Activated naive CD8-positive, alpha-beta T cell treated with anti-CD3 and anti-CD28 coated beads, Interleukin-2, amount 10 ng/mL, durations not matched to agents 7 days and 5 days (primary cell): ENCODE measurements around the gene OSM. TPM values are rescaled to one million over a fixed set of nuclear protein-coding genes. Genes with fewer than 3 reads are reported as not detected.

Experiments used
- ATAC-seq: fragments of 150-1000 bp; cut with Tn5 transposase; one replicate; pipeline ENCODE4 v1.10.0; 2021; ENCODE audit warnings: low read depth, moderate library complexity
- POLR2A ChIA-PET: fragments of 350-600 bp; sonication (Branson Sonifier 250); formaldehyde crosslinking; loops from one replicate; lab custom pipeline; 2021; ENCODE audit warnings: antibody characterized with exemption; lab: Charles Lee
- DNase-seq: peaks from one replicate; pipeline ENCODE4 v3.0.0; 2021
- H3K27ac Mint-ChIP-seq: one replicate; pipeline ENCODE4 v1.8.0; 2022; ENCODE audit warnings: mild to moderate bottlenecking, mixed read lengths
- H3K27me3 Mint-ChIP-seq: one replicate; pipeline ENCODE4 v1.8.0; 2022; ENCODE audit warnings: mild to moderate bottlenecking, moderate library complexity, mixed read lengths
- H3K36me3 Mint-ChIP-seq: one replicate; pipeline ENCODE4 v1.8.0; 2021; ENCODE audit warnings: mild to moderate bottlenecking, mixed read lengths
- H3K4me1 Mint-ChIP-seq: one replicate; pipeline ENCODE4 v1.8.0; 2021; ENCODE audit warnings: mixed read lengths
- H3K4me3 Mint-ChIP-seq: one replicate; pipeline ENCODE4 v1.8.0; 2022; ENCODE audit warnings: mild to moderate bottlenecking, moderate library complexity, mixed read lengths
- H3K9me3 Mint-ChIP-seq: one replicate; pipeline ENCODE4 v1.8.0; 2021; ENCODE audit warnings: mixed read lengths
- total RNA-seq, 2 experiments: library from RNA; stranded (reverse); gene quantifications; one replicate each; pipeline ENCODE4 v1.2.3, GENCODE V29; 2021

Gene OSM
- total RNA-seq, 2 experiments from 2014 or later: 125 to 142 TPM

- Mint-ChIP-seq H3K4me3 (peak overlapping the region; percentile 84), H3K4me1 (peaks cover 39% of the 10 kb centered on the region)
- POLR2A ChIA-PET: interaction anchor here (1.1 to 7.7 kb wide), 11 partner anchors 11 to 180 kb away, joined by 3 to 110 read pairs (median 14); partner anchors contain the start of genes CCDC157, RNF215, SF3A1 and TBC1D10A
These were observed 21.2 kb upstream of the OSM start for GRCh38 chr22:30287648-30288418.

GRCh38 chr22:30286813-30287647 lies 20.4 kb upstream of the OSM start:
- peak overlapping the region; percentile 75 for H3K27ac Mint-ChIP-seq
- ATAC-seq: no peak
- peak; percentile 94 for DNase-seq
- peaks cover 11% of the 10 kb centered on the region for H3K36me3 Mint-ChIP-seq
- H3K27me3 Mint-ChIP-seq: no peaks in the 10 kb centered on the region
- POLR2A ChIA-PET: interaction anchor here (1.1 to 7.7 kb wide), 9 partner anchors 18 to 102 kb away, joined by 3 to 110 read pairs (median 14); partner anchors contain the start of genes CCDC157, RNF215, SF3A1 and TBC1D10A
- H3K4me1 Mint-ChIP-seq: peaks cover 46% of the 10 kb centered on the region
- no peaks in the 10 kb centered on the region for H3K9me3 Mint-ChIP-seq
- peak overlapping the region; percentile 84 for H3K4me3 Mint-ChIP-seq

More at GRCh38 chr22:30287648-30288418, 21.2 kb upstream of the OSM start:
- peak; percentile 87 for DNase-seq
- Mint-ChIP-seq H3K27ac (peak overlapping the region; percentile 61), H3K9me3 (no peaks in the 10 kb centered on the region), H3K27me3 (no peaks in the 10 kb centered on the region), H3K36me3 (peaks cover 11% of the 10 kb centered on the region)
- peak; percentile 21 for ATAC-seq

- Mint-ChIP-seq H3K27ac (peak overlapping the region; percentile 75), H3K9me3 (no peaks in the 10 kb centered on the region), H3K4me1 (peaks cover 45% of the 10 kb centered on the region), H3K36me3 (peaks cover 13% of the 10 kb centered on the region), H3K27me3 (no peaks in the 10 kb centered on the region), H3K4me3 (no peak overlapping the region)
- DNase-seq: no peak
- ATAC-seq: no peak
- POLR2A ChIA-PET: interaction anchor here (0.5 to 3.6 kb wide), 4 partner anchors 18 to 58 kb away, joined by 3 to 14 read pairs (median 7); no protein-coding TSS in a partner anchor
These were observed 19.7 kb upstream of the OSM start for GRCh38 chr22:30286331-30286730.

- Mint-ChIP-seq H3K4me1 (peaks cover 45% of the 10 kb centered on the region), H3K4me3 (no peak overlapping the region), H3K27me3 (no peaks in the 10 kb centered on the region), H3K36me3 (peaks cover 13% of the 10 kb centered on the region), H3K27ac (no peak overlapping the region), H3K9me3 (no peaks in the 10 kb centered on the region)
- ATAC-seq: no peak
- peak; percentile 33 for DNase-seq
- POLR2A ChIA-PET: interaction anchor here (0.5 to 2.6 kb wide), 3 partner anchors 23 to 57 kb away, joined by 3 to 9 read pairs (median 5); no protein-coding TSS in a partner anchor
These were observed 19.2 kb upstream of the OSM start for GRCh38 chr22:30285846-30286200.

- Mint-ChIP-seq H3K27me3 (no peaks in the 10 kb centered on the region), H3K4me1 (peaks cover 42% of the 10 kb centered on the region), H3K9me3 (no peaks in the 10 kb centered on the region), H3K36me3 (peaks cover 13% of the 10 kb centered on the region), H3K4me3 (no peak overlapping the region), H3K27ac (peak overlapping the region; percentile 81)
- DNase-seq (peak; percentile 34), ATAC-seq (no peak)
- POLR2A ChIA-PET: interaction anchor here (1.4 to 2.6 kb wide), 4 partner anchors 17 to 178 kb away, joined by 3 to 9 read pairs (median 6); no protein-coding TSS in a partner anchor
These were observed 18.7 kb upstream of the OSM start for GRCh38 chr22:30285176-30285845.

- peak overlapping the region; percentile 66 for H3K4me3 Mint-ChIP-seq
- POLR2A ChIA-PET: interaction anchor here (1.4 to 2.6 kb wide), 4 partner anchors 16 to 177 kb away, joined by 3 to 9 read pairs (median 6); no protein-coding TSS in a partner anchor
- H3K27me3 Mint-ChIP-seq: no peaks in the 10 kb centered on the region
- peaks cover 14% of the 10 kb centered on the region for H3K36me3 Mint-ChIP-seq
- ATAC-seq (no peak), DNase-seq (no peak)
- H3K27ac Mint-ChIP-seq: peak overlapping the region; percentile 81
- no peaks in the 10 kb centered on the region for H3K9me3 Mint-ChIP-seq
- H3K4me1 Mint-ChIP-seq: peaks cover 39% of the 10 kb centered on the region
These were observed 18.0 kb upstream of the OSM start for GRCh38 chr22:30284666-30285065.

- Mint-ChIP-seq H3K4me3 (peak overlapping the region; percentile 66), H3K9me3 (no peaks in the 10 kb centered on the region), H3K4me1 (peaks cover 39% of the 10 kb centered on the region), H3K27ac (peak overlapping the region; percentile 81), H3K27me3 (no peaks in the 10 kb centered on the region), H3K36me3 (peaks cover 15% of the 10 kb centered on the region)
- DNase-seq (peak; percentile 39), ATAC-seq (no peak)
- POLR2A ChIA-PET: interaction anchor here (0.8 to 2.6 kb wide), 8 partner anchors 16 to 176 kb away, joined by 3 to 13 read pairs (median 6); no protein-coding TSS in a partner anchor
These were observed 17.5 kb upstream of the OSM start for GRCh38 chr22:30284172-30284571.

- ATAC-seq (no peak), DNase-seq (peak; percentile 34)
- Mint-ChIP-seq H3K27me3 (no peaks in the 10 kb centered on the region), H3K36me3 (peaks cover 18% of the 10 kb centered on the region), H3K27ac (peak overlapping the region; percentile 81), H3K4me3 (peak overlapping the region; percentile 66), H3K4me1 (peaks cover 42% of the 10 kb centered on the region), H3K9me3 (no peaks in the 10 kb centered on the region)
- POLR2A ChIA-PET: interaction anchor here (0.8 to 2.1 kb wide), 10 partner anchors 15 to 236 kb away, joined by 3 to 13 read pairs (median 4); partner anchors contain the start of genes SEC14L2 and TBC1D10A
These were observed 16.7 kb upstream of the OSM start for GRCh38 chr22:30283342-30283741.

- DNase-seq: peak; percentile 31
- peak; percentile 17 for ATAC-seq
- Mint-ChIP-seq H3K9me3 (no peaks in the 10 kb centered on the region), H3K4me3 (peak overlapping the region; percentile 66), H3K27me3 (no peaks in the 10 kb centered on the region), H3K27ac (peak overlapping the region; percentile 81), H3K4me1 (peaks cover 44% of the 10 kb centered on the region), H3K36me3 (peaks cover 19% of the 10 kb centered on the region)
- POLR2A ChIA-PET: interaction anchor here (0.8 to 2.1 kb wide), 8 partner anchors 15 to 235 kb away, joined by 3 to 13 read pairs (median 4); partner anchors contain the start of genes SEC14L2 and TBC1D10A
These were observed 16.0 kb upstream of the OSM start for GRCh38 chr22:30282616-30283046.

GRCh38 chr22:30280505-30280904 lies 13.9 kb upstream of the OSM start:
- Mint-ChIP-seq H3K9me3 (no peaks in the 10 kb centered on the region), H3K4me3 (no peak overlapping the region), H3K4me1 (peaks cover 50% of the 10 kb centered on the region), H3K27ac (no peak overlapping the region), H3K27me3 (no peaks in the 10 kb centered on the region), H3K36me3 (peaks cover 25% of the 10 kb centered on the region)
- POLR2A ChIA-PET: interaction anchor here (0.7 to 2.3 kb wide), 5 partner anchors 13 to 143 kb away, joined by 3 to 9 read pairs (median 5); no protein-coding TSS in a partner anchor
- DNase-seq: no peak
- ATAC-seq: no peak

- POLR2A ChIA-PET: interaction anchor here (0.6 to 2.3 kb wide), 7 partner anchors 9 to 144 kb away, joined by 3 to 9 read pairs (median 4); no protein-coding TSS in a partner anchor
- H3K9me3 Mint-ChIP-seq: no peaks in the 10 kb centered on the region
- H3K36me3 Mint-ChIP-seq: peaks cover 23% of the 10 kb centered on the region
- no peaks in the 10 kb centered on the region for H3K27me3 Mint-ChIP-seq
- ATAC-seq (no peak), DNase-seq (no peak)
- peaks cover 51% of the 10 kb centered on the region for H3K4me1 Mint-ChIP-seq
- no peak overlapping the region for H3K27ac Mint-ChIP-seq
- H3K4me3 Mint-ChIP-seq: peak overlapping the region; percentile 6
These were observed 13.3 kb upstream of the OSM start for GRCh38 chr22:30279932-30280331.
